ENCODE data around the gene AGA.

The AGA gene

DNA sequence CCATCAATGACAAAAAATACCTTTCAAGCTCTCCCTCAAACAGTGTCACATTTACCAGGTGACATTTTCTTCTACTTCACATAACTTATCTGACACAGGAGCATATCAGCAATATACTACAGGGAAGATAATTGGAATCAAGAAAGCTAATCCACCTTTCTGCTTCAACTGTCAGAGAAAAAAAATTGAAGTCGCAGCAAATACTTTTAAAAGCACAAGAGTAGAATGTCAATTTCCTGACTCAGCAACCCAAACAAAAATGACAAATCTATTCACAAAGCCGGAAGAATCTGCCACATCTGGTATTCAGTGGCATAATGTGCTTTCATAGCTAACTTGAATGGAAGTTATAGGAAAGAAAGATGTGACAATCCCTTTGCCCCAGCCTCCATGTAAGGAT, 36.7 kb downstream of the AGA start:
- no peak for TF ChIP-seq TAF1 (IDR thresholded peaks at IDR 0.05; ENCODE audit: borderline replicate concordance, insufficient read depth, low read length)
- no peak for TF ChIP-seq SIN3A (IDR thresholded peaks at IDR 0.05; ENCODE audit: borderline replicate concordance, insufficient read depth, low read length)
- TF ChIP-seq, protein P1, sequence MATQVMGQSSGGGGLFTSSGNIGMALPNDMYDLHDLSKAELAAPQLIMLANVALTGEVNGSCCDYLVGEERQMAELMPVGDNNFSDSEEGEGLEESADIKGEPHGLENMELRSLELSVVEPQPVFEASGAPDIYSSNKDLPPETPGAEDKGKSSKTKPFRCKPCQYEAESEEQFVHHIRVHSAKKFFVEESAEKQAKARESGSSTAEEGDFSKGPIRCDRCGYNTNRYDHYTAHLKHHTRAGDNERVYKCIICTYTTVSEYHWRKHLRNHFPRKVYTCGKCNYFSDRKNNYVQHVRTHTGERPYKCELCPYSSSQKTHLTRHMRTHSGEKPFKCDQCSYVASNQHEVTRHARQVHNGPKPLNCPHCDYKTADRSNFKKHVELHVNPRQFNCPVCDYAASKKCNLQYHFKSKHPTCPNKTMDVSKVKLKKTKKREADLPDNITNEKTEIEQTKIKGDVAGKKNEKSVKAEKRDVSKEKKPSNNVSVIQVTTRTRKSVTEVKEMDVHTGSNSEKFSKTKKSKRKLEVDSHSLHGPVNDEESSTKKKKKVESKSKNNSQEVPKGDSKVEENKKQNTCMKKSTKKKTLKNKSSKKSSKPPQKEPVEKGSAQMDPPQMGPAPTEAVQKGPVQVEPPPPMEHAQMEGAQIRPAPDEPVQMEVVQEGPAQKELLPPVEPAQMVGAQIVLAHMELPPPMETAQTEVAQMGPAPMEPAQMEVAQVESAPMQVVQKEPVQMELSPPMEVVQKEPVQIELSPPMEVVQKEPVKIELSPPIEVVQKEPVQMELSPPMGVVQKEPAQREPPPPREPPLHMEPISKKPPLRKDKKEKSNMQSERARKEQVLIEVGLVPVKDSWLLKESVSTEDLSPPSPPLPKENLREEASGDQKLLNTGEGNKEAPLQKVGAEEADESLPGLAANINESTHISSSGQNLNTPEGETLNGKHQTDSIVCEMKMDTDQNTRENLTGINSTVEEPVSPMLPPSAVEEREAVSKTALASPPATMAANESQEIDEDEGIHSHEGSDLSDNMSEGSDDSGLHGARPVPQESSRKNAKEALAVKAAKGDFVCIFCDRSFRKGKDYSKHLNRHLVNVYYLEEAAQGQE (IDR thresholded peaks at IDR 0.05; ENCODE audit: insufficient read depth in 1 of 2, low read depth in 2 of 2, low read length in 2 of 2), result no peak
- no peak for TF ChIP-seq POLR2AphosphoS5 (IDR thresholded peaks at IDR 0.05; ENCODE audit: low read depth, low read length)
- TF ChIP-seq FOXP2 (optimal IDR thresholded peaks at IDR 0.05; ENCODE audit: borderline replicate concordance, extremely low read depth, extremely low read length, insufficient read depth), result no peak

DNA sequence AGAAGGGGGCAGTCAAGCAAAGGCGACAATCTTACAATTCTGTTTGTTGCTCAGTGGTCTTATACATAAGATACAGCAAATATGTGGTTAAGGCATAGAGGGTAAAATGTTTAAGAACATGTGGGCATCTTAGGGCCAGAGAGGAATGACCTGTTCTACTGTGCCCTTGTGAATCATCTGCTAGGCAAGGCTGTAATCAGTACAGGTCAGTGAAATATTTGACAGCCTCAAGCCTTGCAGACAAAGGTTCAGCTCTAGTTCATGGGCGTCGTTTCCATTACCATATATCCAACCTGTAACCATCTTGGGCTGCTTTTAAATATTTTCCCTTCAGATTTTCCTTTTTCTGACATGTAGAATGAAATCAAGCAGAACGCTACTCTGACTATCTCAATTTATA, 37.3 kb downstream of the AGA start:
- no peak for TF ChIP-seq FOXP2 (optimal IDR thresholded peaks at IDR 0.05; ENCODE audit: borderline replicate concordance, extremely low read depth, extremely low read length, insufficient read depth)
- TF ChIP-seq, protein P1 (IDR thresholded peaks at IDR 0.05; ENCODE audit: insufficient read depth in 1 of 2, low read depth in 2 of 2, low read length in 2 of 2), result no peak
- no peak for TF ChIP-seq POLR2AphosphoS5 (IDR thresholded peaks at IDR 0.05; ENCODE audit: low read depth, low read length)
- TF ChIP-seq TAF1 (IDR thresholded peaks at IDR 0.05; ENCODE audit: borderline replicate concordance, insufficient read depth, low read length), result no peak
- TF ChIP-seq SIN3A (IDR thresholded peaks at IDR 0.05; ENCODE audit: borderline replicate concordance, insufficient read depth, low read length), result no peak

DNA sequence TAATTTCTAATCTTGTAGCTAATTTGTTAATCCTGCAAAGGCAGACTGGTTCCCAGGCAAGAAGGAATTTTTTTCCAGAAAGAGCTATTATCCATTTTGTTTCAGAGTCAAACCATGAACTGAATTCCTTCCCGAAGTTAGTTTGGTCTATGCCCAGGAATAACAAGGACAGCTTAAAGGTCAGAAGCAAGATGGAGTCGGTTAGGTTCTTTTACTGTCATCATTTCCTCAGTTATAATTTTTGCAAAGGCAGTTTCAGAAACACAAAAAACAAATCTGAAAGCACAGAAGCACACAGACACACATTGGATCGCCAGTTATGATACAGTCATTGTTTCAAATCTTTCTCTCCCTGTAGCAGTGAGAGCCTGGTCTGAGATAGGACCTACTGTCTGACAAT, 37.9 kb downstream of the AGA start:
- TF ChIP-seq SIN3A (IDR thresholded peaks at IDR 0.05; ENCODE audit: borderline replicate concordance, insufficient read depth, low read length) (no peak), TAF1 (IDR thresholded peaks at IDR 0.05; ENCODE audit: borderline replicate concordance, insufficient read depth, low read length) (no peak), FOXP2 (optimal IDR thresholded peaks at IDR 0.05; ENCODE audit: borderline replicate concordance, extremely low read depth, extremely low read length, insufficient read depth) (no peak), POLR2AphosphoS5 (IDR thresholded peaks at IDR 0.05; ENCODE audit: low read depth, low read length) (no peak)
- TF ChIP-seq, protein P1 (IDR thresholded peaks at IDR 0.05; ENCODE audit: insufficient read depth in 1 of 2, low read depth in 2 of 2, low read length in 2 of 2), result no peak

DNA sequence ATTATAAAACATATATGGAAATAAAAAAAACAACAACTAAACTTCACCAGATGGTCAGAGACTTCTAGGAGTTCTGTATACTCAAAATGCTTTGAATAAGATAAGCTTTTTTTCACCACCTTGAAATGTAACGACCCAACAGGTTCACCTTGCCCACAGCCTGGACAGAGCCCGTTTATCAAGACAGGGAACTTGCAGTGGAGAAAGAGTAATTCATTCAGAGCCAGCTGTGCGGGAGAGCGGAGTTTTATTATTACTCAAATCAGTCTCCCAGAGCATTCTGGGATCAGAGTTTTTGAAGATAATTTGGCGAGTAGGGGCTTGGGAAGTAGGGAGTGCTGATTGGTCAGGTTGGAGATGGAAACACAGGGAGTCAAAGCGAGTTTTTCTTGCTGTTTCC, 38.5 kb downstream of the AGA start:
- no peak for TF ChIP-seq POLR2AphosphoS5 (IDR thresholded peaks at IDR 0.05; ENCODE audit: low read depth, low read length)
- no peak for TF ChIP-seq SIN3A (IDR thresholded peaks at IDR 0.05; ENCODE audit: borderline replicate concordance, insufficient read depth, low read length)
- no peak for TF ChIP-seq FOXP2 (optimal IDR thresholded peaks at IDR 0.05; ENCODE audit: borderline replicate concordance, extremely low read depth, extremely low read length, insufficient read depth)
- TF ChIP-seq, protein P1 (IDR thresholded peaks at IDR 0.05; ENCODE audit: insufficient read depth in 1 of 2, low read depth in 2 of 2, low read length in 2 of 2), result no peak
- TF ChIP-seq TAF1 (IDR thresholded peaks at IDR 0.05; ENCODE audit: borderline replicate concordance, insufficient read depth, low read length), result no peak

Measured in PFSK-1 (cell line).